Ishikawa (cell line): ENCODE results near the gene FRAS1.

Experiments
- CEBPB ChIP-seq: IDR thresholded peaks from 2 replicates; pipeline ENCODE4 v1.6.1; 2012
- CREB1 ChIP-seq: IDR thresholded peaks from 2 replicates; pipeline ENCODE4 v1.6.1; 2012; ENCODE audit warnings: low read depth
- EGR1 ChIP-seq: IDR thresholded peaks from 2 replicates; pipeline ENCODE4 v1.6.1; 2012
- EP300 ChIP-seq: IDR thresholded peaks from 2 replicates; pipeline ENCODE4 v1.6.1; 2012; ENCODE audit warnings: borderline replicate concordance
- FOXM1 ChIP-seq: IDR thresholded peaks from 2 replicates; pipeline ENCODE4 v1.6.1; 2012; ENCODE audit warnings: low read depth, borderline replicate concordance
- MAX ChIP-seq: IDR thresholded peaks from 2 replicates; pipeline ENCODE4 v1.6.1; 2012
- NFIC ChIP-seq: IDR thresholded peaks from 2 replicates; pipeline ENCODE4 v1.6.1; 2012
- RAD21 ChIP-seq: IDR thresholded peaks from 2 replicates; pipeline ENCODE4 v1.6.1; 2012; ENCODE audit warnings: low read depth
- REST ChIP-seq: IDR thresholded peaks from 2 replicates; pipeline ENCODE4 v1.6.1; 2012; ENCODE audit warnings: low read depth, mild to moderate bottlenecking
- TAF1 ChIP-seq: IDR thresholded peaks from 2 replicates; pipeline ENCODE4 v1.6.1; 2012; ENCODE audit warnings: low read depth, mild to moderate bottlenecking
- TCF12 ChIP-seq: IDR thresholded peaks from 2 replicates; pipeline ENCODE4 v1.6.1; 2012; ENCODE audit warnings: low read depth
- TEAD4 ChIP-seq: IDR thresholded peaks from 2 replicates; pipeline ENCODE4 v1.6.1; 2012
- USF1 ChIP-seq: IDR thresholded peaks from 2 replicates; pipeline ENCODE4 v1.6.1; 2012
- YY1 ChIP-seq: IDR thresholded peaks from 2 replicates; pipeline ENCODE4 v1.6.1; 2012; ENCODE audit warnings: low read depth
- ZBTB7A ChIP-seq: IDR thresholded peaks from 2 replicates; pipeline ENCODE4 v1.6.1; 2012; ENCODE audit warnings: low read depth

FRAS1 gene

GRCh38 chr4:78219825-78220224, 162.7 kb downstream of the FRAS1 start:
- TF ChIP-seq EGR1 (no peak), YY1 (no peak), MAX (no peak), CEBPB (no peak), FOXM1 (no peak), TCF12 (no peak)

DNA sequence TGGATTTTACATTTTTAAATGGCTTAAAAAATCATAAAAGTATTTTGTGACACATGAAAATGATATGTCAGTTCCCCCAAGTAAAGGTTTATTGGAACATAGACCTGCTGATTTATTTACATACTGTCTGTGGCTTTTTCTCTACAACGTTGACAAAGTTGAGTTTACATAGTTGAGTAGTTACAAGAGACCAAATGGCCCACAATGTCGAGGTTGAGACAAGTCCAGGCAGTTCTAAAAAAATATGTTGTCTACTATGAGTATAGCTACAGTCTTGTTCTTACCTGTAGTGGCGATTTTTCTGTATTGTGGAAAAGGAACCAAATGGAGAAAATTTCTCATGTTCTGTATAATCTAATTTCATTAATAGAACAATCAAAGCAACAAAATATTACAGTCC, 163.2 kb downstream of the FRAS1 start:
- TF ChIP-seq FOXM1 (no peak), CREB1 (no peak), TEAD4 (no peak), ZBTB7A (no peak), YY1 (no peak), TCF12 (no peak), NFIC (no peak), TAF1 (no peak), EGR1 (no peak), EP300 (no peak), CEBPB (no peak), RAD21 (no peak)

- no peak for TF ChIP-seq FOXM1
- no peak for TF ChIP-seq EGR1
- no peak for TF ChIP-seq REST
- TF ChIP-seq NFIC = no peak
- no peak for TF ChIP-seq CREB1
- no peak for TF ChIP-seq TCF12
- TF ChIP-seq TAF1 = no peak
- no peak for TF ChIP-seq YY1
- no peak for TF ChIP-seq EP300
- TF ChIP-seq MAX = no peak
- no peak for TF ChIP-seq TEAD4
- TF ChIP-seq RAD21 = no peak
- TF ChIP-seq ZBTB7A = no peak
- TF ChIP-seq USF1 = no peak
- TF ChIP-seq CEBPB = no peak
Observed at GRCh38 chr4:78222575-78223186, 165.6 kb downstream of the FRAS1 start.

GRCh38 chr4:78225236-78225635, 168.1 kb downstream of the FRAS1 start:
- TF ChIP-seq USF1 = no peak
- TF ChIP-seq FOXM1 = no peak
- no peak for TF ChIP-seq TCF12
- TF ChIP-seq NFIC = no peak
- no peak for TF ChIP-seq EP300
- TF ChIP-seq ZBTB7A = no peak
- TF ChIP-seq MAX = no peak
- no peak for TF ChIP-seq YY1

- TF ChIP-seq RAD21 = no peak
- TF ChIP-seq ZBTB7A = no peak
- TF ChIP-seq USF1 = no peak
Observed at GRCh38 chr4:78226279-78226678, 169.2 kb downstream of the FRAS1 start.

- TF ChIP-seq EP300 = no peak
- TF ChIP-seq MAX = no peak
- TF ChIP-seq RAD21 = no peak
- TF ChIP-seq TAF1 = no peak
- no peak for TF ChIP-seq TEAD4
- no peak for TF ChIP-seq FOXM1
- TF ChIP-seq CREB1 = no peak
- no peak for TF ChIP-seq USF1
- no peak for TF ChIP-seq ZBTB7A
- no peak for TF ChIP-seq EGR1
- no peak for TF ChIP-seq NFIC
- TF ChIP-seq CEBPB = no peak
- no peak for TF ChIP-seq YY1
- no peak for TF ChIP-seq TCF12
- no peak for TF ChIP-seq REST
Observed at GRCh38 chr4:78227411-78228057, 170.4 kb downstream of the FRAS1 start.
